ENCODE results near the gene SPRN.
"Not testable (repeated sequence)": the region's sequence is repeated elsewhere in the genome, so short reads cannot be mapped to it uniquely, and the experiment has no call there.

DNA sequence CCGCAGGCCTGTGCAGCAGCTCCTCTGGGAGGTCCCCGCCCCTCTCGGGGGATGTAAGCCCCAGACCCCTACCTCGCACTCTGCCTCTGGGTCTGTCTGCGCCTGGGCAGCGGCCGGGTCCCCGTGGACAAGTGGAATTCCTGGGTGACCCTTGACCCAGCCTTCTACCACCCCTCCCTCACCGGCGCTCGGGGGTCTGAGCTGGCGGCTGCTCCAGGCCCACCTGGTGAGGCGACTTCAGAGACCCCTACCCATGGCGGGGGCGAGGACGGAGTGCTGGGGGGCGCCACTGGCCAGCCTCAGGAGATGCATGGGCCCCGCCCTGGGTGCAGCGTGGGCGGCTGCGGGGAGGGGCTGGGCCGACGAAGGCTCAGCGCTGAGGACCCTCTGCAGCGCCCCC is 8.4 kb upstream of the SPRN start:
- TF ChIP-seq, protein P1, sequence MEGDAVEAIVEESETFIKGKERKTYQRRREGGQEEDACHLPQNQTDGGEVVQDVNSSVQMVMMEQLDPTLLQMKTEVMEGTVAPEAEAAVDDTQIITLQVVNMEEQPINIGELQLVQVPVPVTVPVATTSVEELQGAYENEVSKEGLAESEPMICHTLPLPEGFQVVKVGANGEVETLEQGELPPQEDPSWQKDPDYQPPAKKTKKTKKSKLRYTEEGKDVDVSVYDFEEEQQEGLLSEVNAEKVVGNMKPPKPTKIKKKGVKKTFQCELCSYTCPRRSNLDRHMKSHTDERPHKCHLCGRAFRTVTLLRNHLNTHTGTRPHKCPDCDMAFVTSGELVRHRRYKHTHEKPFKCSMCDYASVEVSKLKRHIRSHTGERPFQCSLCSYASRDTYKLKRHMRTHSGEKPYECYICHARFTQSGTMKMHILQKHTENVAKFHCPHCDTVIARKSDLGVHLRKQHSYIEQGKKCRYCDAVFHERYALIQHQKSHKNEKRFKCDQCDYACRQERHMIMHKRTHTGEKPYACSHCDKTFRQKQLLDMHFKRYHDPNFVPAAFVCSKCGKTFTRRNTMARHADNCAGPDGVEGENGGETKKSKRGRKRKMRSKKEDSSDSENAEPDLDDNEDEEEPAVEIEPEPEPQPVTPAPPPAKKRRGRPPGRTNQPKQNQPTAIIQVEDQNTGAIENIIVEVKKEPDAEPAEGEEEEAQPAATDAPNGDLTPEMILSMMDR (conservative IDR thresholded peaks at IDR 0.05 in 1 of 2, IDR thresholded peaks at IDR 0.05 in 1 of 2; ENCODE audit: extremely low read depth in 1 of 2, insufficient read depth in 1 of 2, low read depth in 1 of 2, low read length in 2 of 2) = not testable (repeated sequence)
- TF ChIP-seq EZH2 (IDR thresholded peaks at IDR 0.05; ENCODE audit: borderline replicate concordance, low read length) = not testable (repeated sequence)
